Right renal pelvis (tissue), 4 donors: ENCODE data around the gene DTX3. TPM values are rescaled to one million over a fixed set of nuclear protein-coding genes. Genes with fewer than 3 reads are reported as not detected.
"Not testable (repeated sequence)": the region's sequence is repeated elsewhere in the genome, so short reads cannot be mapped to it uniquely, and the experiment has no call there.

Experiments
- DNase-seq, 4 donors: peaks; one replicate each; pipeline ENCODE4 v3.0.0-alpha.2; 2013; ENCODE audit warnings: low read depth in 4 of 4, low spot score in 3 of 4, missing footprints in 1 of 4
- polyA plus RNA-seq, 4 donors: library from polyadenylated mRNA; unstranded; fragments of 120-200 nt; gene quantifications; one replicate each; pipeline ENCODE4 v1.2.1, GENCODE V29; 2013; ENCODE audit not compliant: insufficient read length in 4 of 4

DTX3 gene
- polyA plus RNA-seq, 4 donors: 55.8 to 64.9 (median 57.0) TPM

- DNase-seq: no peak
Observed at GRCh38 chr12:57582440-57582839, 22.2 kb upstream of the DTX3 start.

DNA sequence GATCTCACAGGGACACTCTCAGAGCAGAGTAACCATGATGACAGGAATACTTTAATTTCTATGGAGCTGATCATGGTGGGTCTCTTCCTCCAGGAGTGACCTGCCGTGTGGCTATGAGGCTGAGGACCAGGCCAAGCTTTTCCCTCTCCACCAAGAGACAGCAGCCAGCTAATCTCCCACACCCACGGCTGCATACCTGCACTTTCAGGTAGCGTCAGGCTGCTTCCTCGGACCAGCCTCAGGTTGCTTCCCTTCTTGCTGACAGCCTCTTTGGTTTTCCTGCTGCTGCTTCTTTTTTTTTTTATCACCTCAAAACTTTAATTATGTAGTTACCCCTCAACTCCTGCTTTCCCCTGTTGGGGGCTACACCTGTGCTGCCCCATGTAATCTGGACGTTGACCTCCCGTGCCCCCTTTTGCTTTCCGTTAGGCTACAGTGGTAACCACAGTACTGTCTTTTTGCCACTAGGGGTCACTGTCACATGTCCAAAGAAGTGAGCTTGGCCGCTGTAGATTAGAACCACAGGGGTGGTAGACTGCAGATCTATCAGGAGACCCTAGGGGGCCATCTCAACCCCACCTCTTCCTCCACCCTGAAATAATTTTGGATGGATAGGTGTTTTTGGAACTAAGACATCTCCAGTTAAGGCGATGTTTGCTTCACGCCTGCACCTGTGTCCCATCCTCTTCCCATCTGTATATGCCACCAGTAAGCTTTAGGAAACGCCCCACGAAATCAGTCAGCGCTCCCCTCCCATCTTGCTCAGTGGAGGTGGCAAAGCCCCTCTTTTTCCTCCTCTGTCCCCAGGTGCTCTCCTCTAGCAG is 21.4 kb upstream of the DTX3 start:
- DNase-seq: peak in 3 of 4 donors; percentile 61 to 63 (median 61)

- DNase-seq: no peak
Observed at GRCh38 chr12:57584050-57584449, 20.6 kb upstream of the DTX3 start.

- no peak for DNase-seq
Observed at GRCh38 chr12:57584690-57585089, 19.9 kb upstream of the DTX3 start.

- no peak for DNase-seq
Observed at GRCh38 chr12:57585156-57585555, 19.5 kb upstream of the DTX3 start.

GRCh38 chr12:57586128-57586527 is 18.5 kb upstream of the DTX3 start:
- DNase-seq: no peak

DNA sequence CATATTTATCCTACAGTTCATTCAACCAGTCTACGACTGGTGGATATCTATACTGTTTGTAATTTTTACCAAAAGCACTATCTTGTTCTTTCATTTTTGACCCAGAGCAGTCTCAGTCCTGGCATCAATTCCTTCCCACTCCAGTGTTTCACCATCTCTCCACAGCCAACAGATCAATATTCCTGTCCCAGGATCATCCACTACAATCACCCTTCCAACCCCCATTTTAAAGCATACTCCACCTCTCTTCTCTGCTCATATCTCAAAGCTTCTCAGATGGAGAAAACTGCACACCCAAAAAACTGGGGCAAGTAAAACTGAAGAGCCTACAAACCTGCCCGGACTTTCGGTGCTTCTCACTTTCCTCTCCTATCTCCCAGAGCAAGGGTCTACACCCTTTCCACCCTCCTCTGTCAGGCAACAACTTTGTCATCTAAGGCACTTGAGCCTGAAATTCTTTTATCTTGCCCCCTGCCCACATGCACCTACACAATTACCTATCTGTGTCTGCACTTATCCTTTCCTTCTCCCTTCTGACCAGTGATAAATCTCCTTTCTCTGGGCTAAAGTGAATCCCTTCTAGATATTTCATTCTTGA is 17.7 kb upstream of the DTX3 start:
- no peak for DNase-seq

- not testable (repeated sequence) for DNase-seq
Observed at GRCh38 chr12:57588951-57589610, 15.5 kb upstream of the DTX3 start.

GRCh38 chr12:57590479-57590863 is 14.2 kb upstream of the DTX3 start:
- no peak for DNase-seq

- peak in 2 of 4 donors; percentile 65 to 76 for DNase-seq
Observed at GRCh38 chr12:57590864-57591781, 13.5 kb upstream of the DTX3 start, which contains the start of gene PIP4K2C. PIP4K2C (plus strand) TSS chr12:57591192; CDS start chr12:57591290, 98 bp downstream.

GRCh38 chr12:57591782-57592325 is 12.8 kb upstream of the DTX3 start:
- DNase-seq: no peak

- no peak for DNase-seq
Observed at GRCh38 chr12:57592551-57593165, 12.0 kb upstream of the DTX3 start.

DNA sequence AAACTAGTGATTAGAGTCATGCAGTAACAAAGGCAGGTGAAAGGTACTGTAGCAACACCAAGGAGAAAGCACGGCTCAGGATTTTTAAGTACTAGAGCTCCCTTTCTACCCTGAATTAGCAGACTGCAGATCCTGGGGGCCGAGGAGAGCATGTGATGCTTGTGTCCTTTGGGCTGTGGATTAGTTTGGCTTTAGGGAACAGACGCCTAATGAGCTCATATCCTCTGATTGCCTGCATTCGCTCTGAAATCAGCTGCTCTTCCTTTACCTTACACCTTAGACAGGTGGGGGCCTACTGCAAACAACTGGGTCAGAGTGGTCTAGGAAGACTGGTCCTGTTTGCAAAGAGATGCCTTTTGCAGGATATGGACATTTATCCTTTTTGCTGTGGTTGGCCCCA is 11.4 kb upstream of the DTX3 start:
- DNase-seq: no peak

DNA sequence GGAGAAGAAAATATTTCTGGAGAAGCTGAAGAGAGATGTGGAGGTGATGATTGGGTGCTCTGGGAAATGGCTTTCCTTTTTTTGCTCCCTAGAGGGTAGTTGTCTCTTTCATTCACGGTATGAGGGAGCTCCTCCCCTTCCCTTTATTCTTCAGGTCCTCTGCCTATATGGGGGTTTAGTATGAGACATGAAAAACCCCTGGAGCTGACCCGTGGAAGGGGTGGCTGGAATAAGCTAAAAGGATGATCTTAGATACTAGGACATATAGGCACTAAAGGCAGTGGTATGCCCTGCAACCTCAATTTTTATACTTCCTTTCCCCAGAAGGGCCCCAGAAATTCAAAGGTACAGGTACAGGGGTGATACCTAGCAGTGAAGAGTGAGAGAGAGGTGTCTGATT is 4.2 kb upstream of the DTX3 start:
- DNase-seq: no peak

GRCh38 chr12:57602544-57602943 is 2.1 kb upstream of the DTX3 start:
- DNase-seq: no peak

DNA sequence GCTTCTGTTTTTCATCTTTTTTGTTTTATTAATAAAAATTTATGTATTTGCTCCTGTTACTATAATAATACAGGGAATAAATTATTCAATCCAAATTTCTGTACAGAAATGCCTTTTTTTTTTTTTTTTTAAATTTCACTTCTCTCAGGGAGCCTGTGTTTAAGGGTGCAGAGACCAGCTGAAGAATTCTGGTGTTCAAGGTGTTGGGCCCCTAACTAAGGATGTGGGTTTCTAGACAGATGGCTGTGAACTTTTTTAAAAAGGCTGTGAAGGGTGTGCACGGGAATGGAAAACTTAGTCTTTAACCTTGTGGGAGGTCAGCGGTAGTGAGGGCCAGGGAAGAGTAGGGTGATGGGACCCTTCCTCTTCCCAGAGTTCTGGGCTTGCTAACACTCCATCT is 1.3 kb upstream of the DTX3 start:
- DNase-seq: no peak

DNA sequence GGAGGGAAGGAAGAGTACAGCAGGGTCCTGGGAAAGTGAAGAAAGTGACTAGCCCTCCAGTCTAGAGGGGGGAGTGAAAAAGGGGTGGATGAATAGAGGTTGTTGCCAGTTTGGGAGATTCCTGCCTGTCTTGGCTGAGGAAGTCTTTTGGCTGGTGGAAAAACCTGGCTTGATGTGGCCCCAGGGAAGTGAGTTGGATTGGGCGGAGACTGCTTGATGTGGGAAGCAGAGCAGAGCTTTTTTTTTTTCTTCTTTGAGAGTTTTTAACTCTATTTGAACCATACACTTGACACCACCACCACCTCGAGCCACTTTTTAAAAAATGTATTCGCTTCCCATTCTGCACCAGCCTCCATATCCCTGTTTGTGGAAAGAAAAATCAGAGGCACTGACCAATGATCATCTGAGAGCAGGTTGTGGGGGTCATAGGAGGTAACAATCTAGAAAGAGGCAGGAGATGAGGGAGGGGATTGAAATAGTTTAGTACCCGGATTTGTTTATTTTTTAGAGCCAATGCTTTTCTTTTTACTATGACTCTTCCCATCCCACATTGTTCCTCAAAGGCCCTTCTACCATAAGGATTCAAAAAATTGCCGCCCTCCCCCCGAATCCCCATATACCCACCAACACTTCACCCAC is 690 bp upstream of the DTX3 start:
- DNase-seq: peak in 1 of 4 donors; percentile 44

DNA sequence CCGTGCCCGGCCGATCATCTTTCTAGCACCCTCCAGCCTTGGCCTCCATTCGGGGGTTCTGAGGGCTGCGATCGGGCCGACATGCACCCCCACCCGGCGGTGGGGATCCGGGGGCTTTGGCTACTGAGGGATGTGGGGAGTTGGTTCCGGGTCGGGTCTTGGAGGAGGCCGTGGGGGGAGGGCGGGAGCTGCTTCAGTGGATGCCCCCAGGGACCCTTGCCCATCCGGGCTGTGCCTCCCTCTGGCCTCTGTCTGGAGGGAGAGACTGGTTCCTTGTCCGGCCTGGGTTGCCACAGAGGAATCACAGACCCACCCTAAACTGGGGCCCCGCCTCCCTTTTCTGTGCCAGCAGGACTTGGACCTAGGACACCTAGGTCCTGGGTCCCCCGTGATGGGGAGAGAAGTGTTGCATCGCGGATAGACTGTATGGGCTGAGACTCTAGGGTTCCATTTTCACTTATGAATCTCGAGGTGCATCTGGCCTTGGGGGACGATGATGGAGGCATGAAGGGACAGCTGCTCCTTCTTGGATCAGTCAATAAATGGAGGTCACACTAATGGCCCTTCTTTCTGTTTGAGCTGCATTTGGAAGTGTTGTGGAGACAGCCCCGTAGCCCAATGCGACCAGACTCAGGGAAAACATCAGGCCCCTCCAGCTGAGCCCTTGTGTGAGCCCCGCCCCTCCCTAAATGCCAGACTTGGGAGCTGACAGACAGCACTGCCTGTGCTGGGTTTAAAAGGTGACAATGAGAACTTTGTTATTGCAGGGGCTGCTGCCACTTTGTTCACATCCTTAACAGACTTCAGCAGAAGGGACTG is 577 bp downstream of the DTX3 start:
- no peak for DNase-seq
